Caco-2 (cell line): ENCODE data around the gene JARID2. TPM values are rescaled to one million over a fixed set of nuclear protein-coding genes. Genes with fewer than 3 reads are reported as not detected.

Experiments
- BruUV-seq: library from RNA; stranded (reverse); fragments of 400-500 nt; replicated peaks from 2 replicates; lab custom pipeline; 2021; lab: Mats Ljungman, UMichigan
- CTCF ChIA-PET: fragments of 300-600 bp; sonication (Branson Sonifier 250); formaldehyde crosslinking; loops from one replicate; lab custom pipeline; 2022; ENCODE audit warnings: antibody characterized with exemption; lab: Charles Lee
- POLR2A ChIA-PET: fragments of 300-600 bp; sonication (Branson Sonifier 250); formaldehyde crosslinking; loops from one replicate; lab custom pipeline; 2022; ENCODE audit warnings: antibody characterized with exemption; lab: Charles Lee
- DNase-seq, 2 experiments: peaks; one replicate each; pipeline versions ENCODE4 v3.0.0 to v3.0.0-alpha.2; 2020 to 2022
- H3K27me3 ChIP-seq: replicated peaks from 2 replicates; pipeline ENCODE4 v1.6.0; 2011; ENCODE audit warnings: low read length; ENCODE audit not compliant: control insufficient read depth, insufficient read depth
- H3K36me3 ChIP-seq: 2 replicates; pipeline ENCODE4 v1.5.1; 2011; ENCODE audit warnings: low read length; ENCODE audit not compliant: control insufficient read depth, insufficient read depth
- H3K4me1 ChIP-seq: fragments of 250-450 bp; sonication (Bioruptor Pico); 2 replicates; pipeline ENCODE4 v1.5.1; 2020; ENCODE audit warnings: mild to moderate bottlenecking
- H3K4me3 ChIP-seq: 2 replicates; pipeline ENCODE4 v1.5.1; 2011; ENCODE audit warnings: low read depth, mild to moderate bottlenecking, control low read depth, low read length
- H3K9me3 ChIP-seq: fragments of 250-450 bp; sonication (Bioruptor Pico); 2 replicates; pipeline ENCODE4 v1.5.1; 2020; ENCODE audit warnings: mild to moderate bottlenecking, moderate library complexity
- H3K27ac Mint-ChIP-seq: one replicate; pipeline ENCODE4 v1.8.0; 2022; ENCODE audit warnings: mixed read lengths; ENCODE audit not compliant: unreplicated experiment
- H3K27me3 Mint-ChIP-seq: one replicate; pipeline ENCODE4 v1.8.0; 2022; ENCODE audit warnings: mixed read lengths; ENCODE audit not compliant: insufficient read depth, unreplicated experiment
- H3K36me3 Mint-ChIP-seq: one replicate; pipeline ENCODE4 v1.8.0; 2022; ENCODE audit warnings: mild to moderate bottlenecking, mixed read lengths; ENCODE audit not compliant: insufficient read depth, unreplicated experiment
- H3K4me1 Mint-ChIP-seq: one replicate; pipeline ENCODE4 v1.8.0; 2022; ENCODE audit warnings: low read depth, mixed read lengths; ENCODE audit not compliant: unreplicated experiment
- H3K4me3 Mint-ChIP-seq: one replicate; pipeline ENCODE4 v1.8.0; 2022; ENCODE audit warnings: mild to moderate bottlenecking, moderate library complexity, mixed read lengths; ENCODE audit not compliant: unreplicated experiment
- H3K9me3 Mint-ChIP-seq: one replicate; pipeline ENCODE4 v1.8.0; 2022; ENCODE audit warnings: mixed read lengths; ENCODE audit not compliant: unreplicated experiment
- intact Hi-C: fragments of 100-400 bp; cut with micrococcal nuclease; formaldehyde crosslinking; loops from one replicate; pipeline ENCODE4 v1.10.0; 2022; ENCODE audit not compliant: unreplicated experiment
- total RNA-seq: library from RNA; stranded (reverse); gene quantifications from 2 replicates; pipeline ENCODE4 v1.2.3, GENCODE V29; 2022
- TF ChIP-seq, protein P1 (sequence below), 2 experiments: fragments of 200-600 bp in 1 of 2; IDR thresholded peaks; 1 replicate in 1 of 2; 2 replicates in 1 of 2; pipeline versions ENCODE4 v1.5.1 to v1.8.0; 2011 to 2022; ENCODE audit warnings: antibody characterized with exemption in 1 of 2, control low read depth in 1 of 2, inconsistent platforms in 1 of 2, low read depth in 1 of 2, low read length in 1 of 2, mild to moderate bottlenecking in 1 of 2, moderate library complexity in 1 of 2; ENCODE audit not compliant: insufficient read depth in 1 of 2, severe bottlenecking in 1 of 2, unreplicated experiment in 1 of 2

Gene JARID2
- total RNA-seq, 1 experiment from 2014 or later: 18.3 TPM

DNA sequence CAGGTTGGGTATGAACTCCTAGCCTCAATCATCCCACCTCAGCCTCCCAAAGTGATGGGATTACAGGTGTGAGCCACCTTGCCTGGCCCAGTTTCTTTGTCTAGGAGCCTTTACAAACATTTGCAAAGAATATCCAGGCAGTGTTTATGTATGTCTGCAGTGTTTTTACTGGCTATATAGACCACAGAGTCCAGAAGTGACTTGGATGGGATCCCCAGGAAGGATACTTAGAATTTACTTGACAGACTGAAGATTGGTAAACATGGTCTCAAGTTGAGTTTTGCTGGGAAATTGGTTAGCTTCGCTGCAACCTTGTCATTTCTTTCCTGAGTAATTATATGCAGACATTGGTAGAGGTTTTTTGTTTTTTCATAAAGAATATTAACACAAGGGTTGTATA lies 23.8 kb downstream of the JARID2 start:
- no peak for DNase-seq
- H3K27me3 Mint-ChIP-seq: no peaks in the 10 kb centered on the region
- TF ChIP-seq, protein P1, sequence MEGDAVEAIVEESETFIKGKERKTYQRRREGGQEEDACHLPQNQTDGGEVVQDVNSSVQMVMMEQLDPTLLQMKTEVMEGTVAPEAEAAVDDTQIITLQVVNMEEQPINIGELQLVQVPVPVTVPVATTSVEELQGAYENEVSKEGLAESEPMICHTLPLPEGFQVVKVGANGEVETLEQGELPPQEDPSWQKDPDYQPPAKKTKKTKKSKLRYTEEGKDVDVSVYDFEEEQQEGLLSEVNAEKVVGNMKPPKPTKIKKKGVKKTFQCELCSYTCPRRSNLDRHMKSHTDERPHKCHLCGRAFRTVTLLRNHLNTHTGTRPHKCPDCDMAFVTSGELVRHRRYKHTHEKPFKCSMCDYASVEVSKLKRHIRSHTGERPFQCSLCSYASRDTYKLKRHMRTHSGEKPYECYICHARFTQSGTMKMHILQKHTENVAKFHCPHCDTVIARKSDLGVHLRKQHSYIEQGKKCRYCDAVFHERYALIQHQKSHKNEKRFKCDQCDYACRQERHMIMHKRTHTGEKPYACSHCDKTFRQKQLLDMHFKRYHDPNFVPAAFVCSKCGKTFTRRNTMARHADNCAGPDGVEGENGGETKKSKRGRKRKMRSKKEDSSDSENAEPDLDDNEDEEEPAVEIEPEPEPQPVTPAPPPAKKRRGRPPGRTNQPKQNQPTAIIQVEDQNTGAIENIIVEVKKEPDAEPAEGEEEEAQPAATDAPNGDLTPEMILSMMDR (IDR thresholded peaks at IDR 0.05; ENCODE audit: insufficient read depth in 1 of 2, low read depth in 1 of 2, low read length in 1 of 2, severe bottlenecking in 1 of 2, unreplicated experiment in 1 of 2): no peak
- ChIA-PET CTCF (no interaction called here), POLR2A (no interaction called here)
- H3K36me3 ChIP-seq: no peaks in the 10 kb centered on the region
- H3K4me3 ChIP-seq: no peak overlapping the region
- intact Hi-C loops: no loop called here
- no TSS peak for BruUV-seq
- peaks cover 8% of the 10 kb centered on the region for H3K4me1 ChIP-seq
- H3K9me3 Mint-ChIP-seq: no peaks in the 10 kb centered on the region
- peaks cover 6% of the 10 kb centered on the region for H3K4me1 Mint-ChIP-seq
- H3K4me3 Mint-ChIP-seq: no peak overlapping the region
- H3K36me3 Mint-ChIP-seq: no peaks in the 10 kb centered on the region
- no peaks in the 10 kb centered on the region for H3K27me3 ChIP-seq
- H3K9me3 ChIP-seq: no peaks in the 10 kb centered on the region
- no peak overlapping the region for H3K27ac Mint-ChIP-seq

DNA sequence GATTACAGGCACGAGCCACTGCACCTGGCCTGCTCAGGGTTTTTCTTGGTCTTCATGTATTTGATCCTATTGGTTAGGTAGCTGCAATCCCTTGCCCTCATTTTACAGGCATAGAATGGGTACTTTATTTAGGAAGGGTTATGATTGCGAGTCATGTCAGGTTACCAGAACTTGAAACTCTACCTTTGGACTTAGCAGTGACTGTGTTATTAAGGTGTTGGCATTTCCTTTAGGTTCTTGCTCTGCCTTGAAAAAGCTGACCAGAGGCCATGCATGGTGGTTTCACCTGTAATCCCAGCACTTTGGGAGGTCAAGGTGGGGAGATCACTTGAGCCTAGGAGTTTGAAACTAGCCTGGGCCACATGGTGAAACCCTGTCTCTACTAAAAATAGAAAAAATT lies 24.5 kb downstream of the JARID2 start:
- no peak overlapping the region for H3K4me3 Mint-ChIP-seq
- no TSS peak for BruUV-seq
- Histone ChIP-seq H3K4me3 (no peak overlapping the region), H3K36me3 (no peaks in the 10 kb centered on the region), H3K9me3 (no peaks in the 10 kb centered on the region), H3K4me1 (peaks cover 8% of the 10 kb centered on the region), H3K27me3 (no peaks in the 10 kb centered on the region)
- CTCF ChIA-PET: no interaction called here
- no peak overlapping the region for H3K27ac Mint-ChIP-seq
- TF ChIP-seq, protein P1 (IDR thresholded peaks at IDR 0.05; ENCODE audit: insufficient read depth in 1 of 2, low read depth in 1 of 2, low read length in 1 of 2, severe bottlenecking in 1 of 2, unreplicated experiment in 1 of 2): no peak
- intact Hi-C loops: no loop called here
- POLR2A ChIA-PET: no interaction called here
- H3K9me3 Mint-ChIP-seq: no peaks in the 10 kb centered on the region
- no peaks in the 10 kb centered on the region for H3K36me3 Mint-ChIP-seq
- H3K27me3 Mint-ChIP-seq: no peaks in the 10 kb centered on the region
- DNase-seq: no peak
- peaks cover 6% of the 10 kb centered on the region for H3K4me1 Mint-ChIP-seq

DNA sequence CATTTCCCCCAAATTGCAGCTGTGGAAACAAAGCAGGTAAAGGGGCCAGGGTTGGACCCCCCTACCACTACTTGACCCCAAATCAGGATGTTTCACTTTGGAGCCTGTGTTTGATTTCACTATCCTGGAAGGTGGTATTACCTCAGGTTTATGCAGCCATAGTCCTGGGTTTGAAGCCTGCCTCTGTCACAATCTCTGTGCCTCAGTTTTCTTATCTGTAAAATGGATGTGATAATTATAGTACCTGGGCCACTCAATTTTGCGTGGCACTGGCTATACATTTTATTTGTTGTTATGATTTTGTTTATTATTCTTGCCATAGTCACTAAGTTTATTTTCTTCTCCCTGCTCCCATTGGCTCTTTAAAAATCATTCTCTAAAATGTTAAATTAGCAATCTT lies 26.7 kb downstream of the JARID2 start:
- ChIA-PET POLR2A (no interaction called here), CTCF (no interaction called here)
- Histone ChIP-seq H3K9me3 (no peaks in the 10 kb centered on the region), H3K4me1 (no peaks in the 10 kb centered on the region; the same call in 1 of the 2 replicates), H3K27me3 (no peaks in the 10 kb centered on the region), H3K36me3 (no peaks in the 10 kb centered on the region), H3K4me3 (no peak overlapping the region)
- TF ChIP-seq, protein P1 (IDR thresholded peaks at IDR 0.05; ENCODE audit: insufficient read depth in 1 of 2, low read depth in 1 of 2, low read length in 1 of 2, severe bottlenecking in 1 of 2, unreplicated experiment in 1 of 2): no peak
- no peak for DNase-seq
- H3K27me3 Mint-ChIP-seq: no peaks in the 10 kb centered on the region
- H3K4me3 Mint-ChIP-seq: no peak overlapping the region
- peaks cover 5% of the 10 kb centered on the region for H3K4me1 Mint-ChIP-seq
- BruUV-seq: no TSS peak
- H3K36me3 Mint-ChIP-seq: no peaks in the 10 kb centered on the region
- H3K9me3 Mint-ChIP-seq: no peaks in the 10 kb centered on the region
- no peak overlapping the region for H3K27ac Mint-ChIP-seq
- intact Hi-C loops: no loop called here
